Body of pancreas (tissue), 4 donors: Measurements from ENCODE around the gene NOX3.
"Not testable (repeated sequence)": the region's sequence is repeated elsewhere in the genome, so short reads cannot be mapped to it uniquely, and the experiment has no call there.

Experiments used
- CTCF ChIP-seq, 7 experiments: fragments of 450-650 bp in 4 of 7; fragments of 200-600 bp in 3 of 7; sonication (generic) in 3 of 7; IDR thresholded peaks; one replicate each; pipeline ENCODE4 v1.5.1; 2016 to 2019; ENCODE audit warnings: antibody characterized with exemption in 7 of 7
- POLR2A ChIP-seq, 3 donors: fragments of 450-650 bp; IDR thresholded peaks; one replicate each; pipeline ENCODE4 v1.6.1; 2016; ENCODE audit warnings: antibody characterized with exemption in 3 of 3, mild to moderate bottlenecking in 2 of 3

GRCh38 chr6:155470979-155471616 is 15.5 kb upstream of the NOX3 start:
- TF ChIP-seq CTCF, POLR2A (IDR thresholded peaks at IDR 0.05): not testable (repeated sequence)
